ENCODE data around the gene DHX32. TPM values are rescaled to one million over a fixed set of nuclear protein-coding genes. Genes with fewer than 3 reads are reported as not detected.

The DHX32 gene
- polyA plus RNA-seq, 1 of the 3 experiments (the other 2 are of a cell fraction) = 16.8 TPM

- ChIA-PET CTCF (no interaction called here), POLR2A (no interaction called here)
- H3K27ac ChIP-seq (ENCODE audit: low read depth in 2 of 2, low read length in 1 of 2) = no peak overlapping the region
- no peaks in the 10 kb centered on the region for H3K27me3 ChIP-seq (ENCODE audit: insufficient read depth)
- H3K9me3 ChIP-seq = no peaks in the 10 kb centered on the region
- peaks cover 7% of the 10 kb centered on the region for H3F3A ChIP-seq (replicated peaks; ENCODE audit: insufficient read depth)
- no peak for TF ChIP-seq ZBTB33 (IDR thresholded peaks at IDR 0.05; ENCODE audit: borderline replicate concordance, low read depth)
- TF ChIP-seq EZH2phosphoT487 (IDR thresholded peaks at IDR 0.05; ENCODE audit: borderline replicate concordance, low read depth) = no peak
- TF ChIP-seq CHD2 (IDR thresholded peaks at IDR 0.05; ENCODE audit: low read length, partially characterized antibody) = no peak
- TF ChIP-seq MAX (IDR thresholded peaks at IDR 0.05; ENCODE audit: low read depth) = no peak
- no peak for TF ChIP-seq EP300 (IDR thresholded peaks at IDR 0.05; ENCODE audit: borderline replicate concordance in 1 of 2, low read depth in 1 of 2, low read length in 1 of 2)
- no peak for TF ChIP-seq FOSL2 (IDR thresholded peaks at IDR 0.05; ENCODE audit: borderline replicate concordance, low read depth)
- TF ChIP-seq MXI1 (IDR thresholded peaks at IDR 0.05; ENCODE audit: low read depth, low read length) = no peak
- TF ChIP-seq POLR2AphosphoS5 (IDR thresholded peaks at IDR 0.05; ENCODE audit: low read depth, low read length) = no peak
- TF ChIP-seq SIN3A (IDR thresholded peaks at IDR 0.05; ENCODE audit: borderline replicate concordance, low read depth, low read length) = no peak
- TF ChIP-seq TCF12 (IDR thresholded peaks at IDR 0.05) = no peak
- no peak for TF ChIP-seq IRF3 (IDR thresholded peaks at IDR 0.05; ENCODE audit: low read depth, low read length)
- TF ChIP-seq NRF1 (IDR thresholded peaks at IDR 0.05; ENCODE audit: low read depth, low read length) = no peak
- TF ChIP-seq RAD21 (IDR thresholded peaks at IDR 0.05; ENCODE audit: low read length) = no peak
- peaks cover 81 to 85% of the 10 kb centered on the region in 2 experiments for H3K36me3 ChIP-seq (replicated peaks in 1 of 2; ENCODE audit: control insufficient read depth in 1 of 2, insufficient read depth in 2 of 2, low read length in 1 of 2)
- no peak overlapping the region for H3K4me3 ChIP-seq (ENCODE audit: low read depth in 2 of 2, low read length in 1 of 2)
- DNase-seq = no peak
- 0 out of 2 replicates have a peak, but pooled peaks cover 3% of the 10 kb centered on the region for H3K79me2 ChIP-seq (ENCODE audit: insufficient read depth)
- no peaks in the 10 kb centered on the region for H4K20me1 ChIP-seq (ENCODE audit: insufficient read depth)
- H3K4me2 ChIP-seq = no peak overlapping the region
- no peaks in the 10 kb centered on the region for H3K4me1 ChIP-seq (ENCODE audit: control insufficient read depth in 1 of 2, insufficient read depth in 2 of 2, low read depth in 1 of 2, low read length in 1 of 2)
- 93% methylated on average over 2 of the region's 2 CpGs for WGBS (ENCODE audit: low lambda C conversion rate)
- H3K9me2 ChIP-seq = no peaks in the 10 kb centered on the region
- H3K9ac ChIP-seq = no peak overlapping the region
- no peak overlapping the region for H2AFZ ChIP-seq (ENCODE audit: low read depth)
Measured at GRCh38 chr10:125836746-125837145, 44.3 kb downstream of the DHX32 start.

GRCh38 chr10:125828311-125828710 is 52.8 kb downstream of the DHX32 start:
- peaks cover 52% of the 10 kb centered on the region for H3K79me2 ChIP-seq (ENCODE audit: insufficient read depth)
- no peak for TF ChIP-seq TEAD4 (IDR thresholded peaks at IDR 0.05; ENCODE audit: borderline replicate concordance, insufficient read depth)
- no peak for TF ChIP-seq NRF1 (IDR thresholded peaks at IDR 0.05; ENCODE audit: low read depth, low read length)
- TF ChIP-seq RXRA (IDR thresholded peaks at IDR 0.05; ENCODE audit: borderline replicate concordance, low read depth) = no peak
- TF ChIP-seq PBX3 (IDR thresholded peaks at IDR 0.05) = no peak
- TF ChIP-seq FOXM1 (IDR thresholded peaks at IDR 0.05; ENCODE audit: low read depth) = no peak
- TF ChIP-seq MEF2A (IDR thresholded peaks at IDR 0.05; ENCODE audit: borderline replicate concordance, low read depth) = no peak
- TF ChIP-seq CTCF (IDR thresholded peaks at IDR 0.05) = no peak
- TF ChIP-seq EP300 (IDR thresholded peaks at IDR 0.05; ENCODE audit: borderline replicate concordance in 1 of 2, low read depth in 1 of 2, low read length in 1 of 2) = no peak
- no peak for TF ChIP-seq TCF12 (IDR thresholded peaks at IDR 0.05)
- TF ChIP-seq CHD2 (IDR thresholded peaks at IDR 0.05; ENCODE audit: low read length, partially characterized antibody) = no peak
- no peak for TF ChIP-seq MXI1 (IDR thresholded peaks at IDR 0.05; ENCODE audit: low read depth, low read length)
- TF ChIP-seq EZH2phosphoT487 (IDR thresholded peaks at IDR 0.05; ENCODE audit: borderline replicate concordance, low read depth) = no peak
- no peak for TF ChIP-seq MAX (IDR thresholded peaks at IDR 0.05; ENCODE audit: low read depth)
- TF ChIP-seq GATA2 (CRISPR knock-in tag; IDR thresholded peaks at IDR 0.05) = no peak
- no peak for TF ChIP-seq SIN3A (IDR thresholded peaks at IDR 0.05; ENCODE audit: borderline replicate concordance, low read depth, low read length)

More at GRCh38 chr10:125828311-125828710, 52.8 kb downstream of the DHX32 start:
- peaks cover 61 to 71% of the 10 kb centered on the region in 2 experiments for H3K36me3 ChIP-seq (replicated peaks in 1 of 2; ENCODE audit: control insufficient read depth in 1 of 2, insufficient read depth in 2 of 2, low read length in 1 of 2)
- POLR2A ChIA-PET = no interaction called here
- DNase-seq = no peak
- H3K4me1 ChIP-seq (ENCODE audit: control insufficient read depth in 1 of 2, insufficient read depth in 2 of 2, low read depth in 1 of 2, low read length in 1 of 2) = peaks cover 5 to 11% of the 10 kb centered on the region in 2 experiments; a peak in 3 of 4 replicates
- CTCF ChIA-PET = interaction anchor here (0.8 kb wide), 1 partner anchor 14 kb away, joined by 4 read pairs; no protein-coding TSS in a partner anchor
- no peaks in the 10 kb centered on the region; the same call in 1 of the 2 replicates for H4K20me1 ChIP-seq (ENCODE audit: insufficient read depth)
- no peak overlapping the region for H2AFZ ChIP-seq (ENCODE audit: low read depth)
- H3K4me3 ChIP-seq (ENCODE audit: low read depth in 2 of 2, low read length in 1 of 2) = no peak overlapping the region
- H3F3A ChIP-seq (replicated peaks; ENCODE audit: insufficient read depth) = peaks cover 5% of the 10 kb centered on the region
- H3K9me2 ChIP-seq = no peaks in the 10 kb centered on the region
- no peaks in the 10 kb centered on the region for H3K9me3 ChIP-seq
- no peak overlapping the region for H3K27ac ChIP-seq (ENCODE audit: low read depth in 2 of 2, low read length in 1 of 2)
- no peaks in the 10 kb centered on the region for H3K27me3 ChIP-seq (ENCODE audit: insufficient read depth)
- no peak overlapping the region for H3K4me2 ChIP-seq
- H3K9ac ChIP-seq = no peak overlapping the region
- WGBS (ENCODE audit: low lambda C conversion rate) = 97% methylated on average over 5 of the region's 5 CpGs
